GM23248 (cell line): ENCODE results near the gene MEIKIN. TPM values are rescaled to one million over a fixed set of nuclear protein-coding genes. Genes with fewer than 3 reads are reported as not detected.

ENCODE experiments used
- DNase-seq: peaks from one replicate; pipeline ENCODE4 v3.0.0-alpha.2; 2015
- H2AFZ ChIP-seq: fragments of 200-600 bp; sonication (generic); 2 replicates; pipeline ENCODE4 v1.6.1; 2016; ENCODE audit warnings: antibody characterized with exemption
- H3F3A ChIP-seq: fragments of 200-600 bp; sonication (generic); 2 replicates; pipeline ENCODE4 v1.6.1; 2016; ENCODE audit warnings: mild to moderate bottlenecking, antibody characterized with exemption, mixed run types; ENCODE audit not compliant: insufficient read depth
- H3K27ac ChIP-seq: fragments of 200-600 bp; sonication (generic); 2 replicates; pipeline ENCODE4 v1.5.1; 2016; ENCODE audit warnings: mild to moderate bottlenecking
- H3K27me3 ChIP-seq: fragments of 200-600 bp; sonication (generic); replicated peaks from 2 replicates; pipeline ENCODE4 v1.6.1; 2016; ENCODE audit warnings: mild to moderate bottlenecking; ENCODE audit not compliant: insufficient read depth
- H3K36me3 ChIP-seq: fragments of 200-600 bp; sonication (generic); 2 replicates; pipeline ENCODE4 v1.6.1; 2016; ENCODE audit warnings: low read depth, mild to moderate bottlenecking
- H3K4me1 ChIP-seq: fragments of 200-600 bp; sonication (generic); 2 replicates; pipeline ENCODE4 v1.6.1; 2016; ENCODE audit warnings: mild to moderate bottlenecking; ENCODE audit not compliant: insufficient read depth
- H3K4me2 ChIP-seq: fragments of 200-600 bp; sonication (generic); one replicate; pipeline ENCODE4 v1.6.1; 2016; ENCODE audit warnings: mild to moderate bottlenecking; ENCODE audit not compliant: unreplicated experiment
- H3K4me3 ChIP-seq: fragments of 200-600 bp; sonication (generic); 2 replicates; pipeline ENCODE4 v1.5.1; 2016; ENCODE audit warnings: mild to moderate bottlenecking
- H3K79me2 ChIP-seq: fragments of 200-600 bp; sonication (generic); 2 replicates; pipeline ENCODE4 v1.6.1; 2016; ENCODE audit warnings: mild to moderate bottlenecking; ENCODE audit not compliant: insufficient read depth
- H3K9ac ChIP-seq: fragments of 200-600 bp; sonication (generic); 2 replicates; pipeline ENCODE4 v1.6.1; 2016; ENCODE audit warnings: mild to moderate bottlenecking
- H3K9me2 ChIP-seq: fragments of 200-600 bp; sonication (generic); 2 replicates; pipeline ENCODE4 v1.6.1; 2016; ENCODE audit warnings: mixed run types, mild to moderate bottlenecking, moderate library complexity; ENCODE audit not compliant: insufficient read depth
- H3K9me3 ChIP-seq: fragments of 200-600 bp; sonication (generic); one replicate; pipeline ENCODE4 v1.6.1; 2017; ENCODE audit warnings: low read depth
- H4K20me1 ChIP-seq: fragments of 200-600 bp; sonication (generic); 2 replicates; pipeline ENCODE4 v1.6.0; 2016; ENCODE audit not compliant: insufficient read depth
- EZH2 ChIP-seq: fragments of 200-600 bp; sonication (generic); IDR thresholded peaks from 2 replicates; pipeline ENCODE4 v1.6.1; 2018; ENCODE audit warnings: antibody characterized with exemption, mild to moderate bottlenecking; ENCODE audit not compliant: insufficient read depth, poor library complexity, severe bottlenecking
- EZH2phosphoT487 ChIP-seq: fragments of 200-600 bp; sonication (generic); IDR thresholded peaks from 2 replicates; pipeline ENCODE4 v1.6.1; 2018; ENCODE audit warnings: antibody characterized with exemption, moderate library complexity, mild to moderate bottlenecking, low read depth; ENCODE audit not compliant: insufficient read depth
- WGBS, 2 experiments: methylation state at CpG; one replicate each; pipeline ENCODE4 v1.1.6; 2015 to 2017; ENCODE audit warnings: low lambda C conversion rate in 2 of 2, low coverage in 1 of 2; ENCODE audit errors: missing lambda C conversion rate in 2 of 2; 5-methylcytosine and 5-hydroxymethylcytosine counted together
- in situ Hi-C: fragments of 300-500 bp; cut with MboI; formaldehyde crosslinking; loops from 2 replicates; pipeline ENCODE4 v1.15.0; 2020
- polyA plus RNA-seq: library from polyadenylated mRNA; unstranded; fragments of >200 nt; fragmentation: Nextera tagmentation; extraction: Ambion mirVana; gene quantifications from 2 replicates; pipeline ENCODE4 v1.2.1, GENCODE V29; 2016
- total RNA-seq: library from RNA; depleted of rRNA; stranded (reverse); fragments of >200 nt; shearing (Covaris generic); gene quantifications from 2 replicates; pipeline ENCODE4 v1.2.3, GENCODE V29; 2014

The MEIKIN gene
- total and polyA plus RNA-seq, 2 experiments from 2014 or later = not detected

DNA sequence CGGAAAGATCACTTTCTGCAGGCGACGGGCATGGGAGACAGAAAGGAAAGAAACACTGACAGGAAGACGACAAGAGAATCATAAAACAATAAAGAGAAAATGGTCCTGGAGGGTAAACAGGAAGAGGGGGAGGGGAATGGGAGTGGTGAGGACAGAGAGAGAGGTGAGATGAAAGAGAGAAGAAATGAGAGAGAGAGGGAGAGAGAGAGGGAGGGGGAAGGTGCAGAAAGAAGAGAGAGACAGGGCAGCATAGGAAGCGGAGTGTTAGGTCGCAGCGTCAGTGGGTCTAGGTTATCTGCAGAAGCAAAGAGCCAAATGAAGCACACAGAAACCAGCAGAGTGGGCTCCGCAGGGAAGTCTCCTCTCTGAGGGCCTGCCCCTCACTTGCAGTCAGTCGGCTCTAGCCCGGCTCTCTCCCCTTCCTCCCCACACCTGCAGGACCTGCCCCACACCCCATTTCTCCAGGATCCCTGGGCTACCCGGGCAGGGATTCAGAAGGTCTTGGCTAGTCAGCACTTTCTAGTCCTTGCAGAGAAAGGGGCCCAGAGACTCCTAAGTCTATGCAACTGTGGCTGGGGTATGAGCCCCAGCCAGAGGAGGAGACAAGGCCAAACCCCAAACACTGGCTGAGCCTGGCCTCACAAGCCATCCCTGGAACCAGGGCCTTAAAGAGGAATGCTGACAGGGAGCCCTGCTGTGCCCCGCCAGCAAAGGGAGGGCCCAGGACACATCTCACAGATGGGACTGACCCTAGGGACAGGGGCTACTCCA, 29.7 kb upstream of the MEIKIN start:
- WGBS, 2 experiments = 59% methylated on average over 12 of the region's 12 CpGs
- in situ Hi-C loops = no loop called here

DNA sequence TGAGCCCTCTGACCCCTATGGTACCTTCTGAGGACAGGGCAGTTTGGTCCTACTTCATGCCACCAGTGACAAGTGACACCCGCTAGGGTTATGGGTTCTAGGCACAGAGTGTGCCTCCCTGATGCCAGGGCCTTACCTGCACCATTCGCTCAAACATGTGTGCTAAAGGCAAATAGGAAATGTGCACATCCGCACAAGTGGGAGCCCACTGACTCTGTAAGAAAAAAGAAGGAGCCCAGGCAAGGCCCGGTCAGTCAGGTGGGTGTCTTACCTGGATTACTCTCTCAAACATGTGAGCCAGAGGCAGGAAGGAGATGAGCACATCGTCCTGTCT, 29.1 kb upstream of the MEIKIN start:
- H3K79me2 ChIP-seq = no peaks in the 10 kb centered on the region
- no peak overlapping the region for H3K4me2 ChIP-seq
- TF ChIP-seq EZH2 = no peak
- TF ChIP-seq EZH2phosphoT487 = no peak
- no peak overlapping the region for H3K9ac ChIP-seq
- WGBS, 2 experiments = 72 to 75% methylated on average over 5 of the region's 5 CpGs
- no peaks in the 10 kb centered on the region for H3F3A ChIP-seq
- DNase-seq = no peak
- no peaks in the 10 kb centered on the region for H3K36me3 ChIP-seq
- no peaks in the 10 kb centered on the region for H3K9me3 ChIP-seq
- no peak overlapping the region for H3K4me3 ChIP-seq
- no peak overlapping the region for H3K27ac ChIP-seq
- no peak overlapping the region for H2AFZ ChIP-seq
- H3K27me3 ChIP-seq = peaks cover 3% of the 10 kb centered on the region; the same call in 1 of the 2 replicates
- H4K20me1 ChIP-seq = no peaks in the 10 kb centered on the region
- H3K9me2 ChIP-seq = no peaks in the 10 kb centered on the region
- in situ Hi-C loops = no loop called here
- H3K4me1 ChIP-seq = no peaks in the 10 kb centered on the region

More for the DNA sequence above, 29.7 kb upstream of the MEIKIN start:
- Histone ChIP-seq H2AFZ (no peak overlapping the region), H3K27me3 (peaks cover 3% of the 10 kb centered on the region; the same call in 1 of the 2 replicates), H3F3A (no peaks in the 10 kb centered on the region), H3K4me3 (no peak overlapping the region), H3K79me2 (no peaks in the 10 kb centered on the region), H3K36me3 (no peaks in the 10 kb centered on the region), H3K4me1 (no peaks in the 10 kb centered on the region), H3K9me3 (no peaks in the 10 kb centered on the region), H3K9ac (no peak overlapping the region), H3K27ac (no peak overlapping the region), H3K4me2 (no peak overlapping the region), H4K20me1 (no peaks in the 10 kb centered on the region), H3K9me2 (no peaks in the 10 kb centered on the region)
- no peak for DNase-seq
- TF ChIP-seq EZH2phosphoT487 (no peak), EZH2 (no peak)

DNA sequence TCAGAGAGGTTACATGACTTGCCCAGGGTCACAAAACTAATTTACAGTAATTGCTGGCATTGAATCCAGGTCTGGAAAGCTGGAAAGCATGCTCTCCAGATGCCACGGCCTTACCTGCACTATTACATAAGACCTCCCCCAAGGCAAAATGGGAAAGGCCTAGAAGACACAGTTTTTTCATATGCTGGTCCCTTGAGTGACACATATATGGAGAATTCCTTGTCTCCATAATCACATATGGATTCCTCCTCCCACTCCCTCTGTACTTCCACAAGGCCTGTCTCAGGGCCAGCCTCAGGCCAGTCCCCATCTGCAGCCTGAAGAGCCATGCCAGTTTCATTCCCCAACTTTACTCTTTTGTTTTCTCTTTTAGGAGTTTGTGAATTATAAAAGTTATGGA, 28.6 kb upstream of the MEIKIN start:
- no peak overlapping the region for H3K4me3 ChIP-seq
- DNase-seq = no peak
- no peaks in the 10 kb centered on the region for H3K4me1 ChIP-seq
- no peak overlapping the region for H3K9ac ChIP-seq
- H3F3A ChIP-seq = no peaks in the 10 kb centered on the region
- H3K36me3 ChIP-seq = no peaks in the 10 kb centered on the region
- no peak overlapping the region for H3K4me2 ChIP-seq
- no peaks in the 10 kb centered on the region for H4K20me1 ChIP-seq
- TF ChIP-seq EZH2 (no peak), EZH2phosphoT487 (no peak)
- WGBS, 2 experiments = 48 to 57% methylated on average over 1 of the region's 1 CpG
- H3K27me3 ChIP-seq = peaks cover 3% of the 10 kb centered on the region; the same call in 1 of the 2 replicates
- no peaks in the 10 kb centered on the region for H3K9me2 ChIP-seq
- H3K27ac ChIP-seq = no peak overlapping the region
- in situ Hi-C loops = no loop called here
- no peaks in the 10 kb centered on the region for H3K9me3 ChIP-seq
- no peak overlapping the region for H2AFZ ChIP-seq
- no peaks in the 10 kb centered on the region for H3K79me2 ChIP-seq

DNA sequence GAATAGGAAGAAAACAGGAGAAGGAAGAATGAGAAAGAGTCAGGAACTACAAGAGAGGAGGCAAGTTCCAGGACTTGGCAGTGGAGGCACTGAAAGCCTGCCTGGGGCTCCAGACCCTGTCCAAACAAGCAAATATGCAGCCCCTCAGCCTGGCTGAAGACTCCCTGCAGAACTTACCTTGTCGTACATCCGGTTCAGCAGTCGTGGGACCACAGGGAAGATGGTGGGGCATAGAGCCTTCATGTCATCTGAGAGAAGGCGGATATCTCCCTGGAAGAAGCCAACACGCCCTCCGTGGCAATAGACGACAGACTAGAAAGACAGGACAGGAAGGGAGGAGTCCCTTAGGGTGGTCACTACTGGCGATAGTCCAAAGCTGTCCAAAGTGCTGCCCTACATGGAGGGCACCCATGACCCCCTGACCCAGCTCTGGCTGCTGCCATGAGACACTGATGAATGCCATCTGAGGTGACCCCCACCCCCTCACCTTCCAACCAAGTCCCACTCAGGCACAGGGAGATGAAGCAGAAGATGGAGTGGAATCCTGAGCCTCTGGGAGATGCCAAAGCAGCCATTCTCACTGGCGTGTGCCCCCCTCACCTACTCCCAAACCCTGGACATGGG, 27.7 kb upstream of the MEIKIN start:
- H3K4me3 ChIP-seq = no peak overlapping the region
- no peaks in the 10 kb centered on the region for H4K20me1 ChIP-seq
- DNase-seq = no peak
- no peaks in the 10 kb centered on the region for H3K9me3 ChIP-seq
- peaks cover 3% of the 10 kb centered on the region; the same call in 1 of the 2 replicates for H3K27me3 ChIP-seq
- no peaks in the 10 kb centered on the region for H3K9me2 ChIP-seq
- H3F3A ChIP-seq = no peaks in the 10 kb centered on the region
- no peak overlapping the region for H3K27ac ChIP-seq
- WGBS, 2 experiments = 58 to 66% methylated on average over 9 of the region's 9 CpGs
- H3K4me1 ChIP-seq = no peaks in the 10 kb centered on the region
- TF ChIP-seq EZH2 (no peak), EZH2phosphoT487 (no peak)
- H3K79me2 ChIP-seq = no peaks in the 10 kb centered on the region
- no peak overlapping the region for H3K9ac ChIP-seq
- no peak overlapping the region for H3K4me2 ChIP-seq
- no peak overlapping the region for H2AFZ ChIP-seq
- H3K36me3 ChIP-seq = no peaks in the 10 kb centered on the region
- in situ Hi-C loops = no loop called here
